Measurements from ENCODE around the gene TSHB.

The TSHB gene

DNA sequence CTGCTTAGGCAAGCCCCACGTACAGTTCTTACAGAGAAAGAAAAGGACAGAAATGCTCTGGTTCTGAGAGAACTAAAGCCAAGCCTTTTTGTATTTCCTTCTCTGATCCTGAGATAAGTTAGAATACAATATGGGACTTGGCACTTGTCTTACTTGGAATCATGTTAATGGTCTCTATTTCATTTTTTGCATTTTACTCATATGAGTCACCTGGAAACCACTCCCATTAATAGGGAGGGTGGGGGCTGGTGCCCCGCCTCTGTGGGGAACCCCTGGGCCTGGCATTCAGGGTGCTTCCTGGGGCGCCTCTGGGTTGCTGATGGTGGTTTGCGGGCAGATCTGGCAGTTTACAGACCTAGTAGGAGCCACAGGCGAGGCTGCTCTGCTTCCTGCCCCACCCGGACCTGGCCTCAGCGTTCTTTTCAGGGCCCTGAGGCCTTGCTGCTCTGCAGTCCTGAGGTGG lies 32.9 kb downstream of the TSHB start:
- no peak for DNase-seq

DNA sequence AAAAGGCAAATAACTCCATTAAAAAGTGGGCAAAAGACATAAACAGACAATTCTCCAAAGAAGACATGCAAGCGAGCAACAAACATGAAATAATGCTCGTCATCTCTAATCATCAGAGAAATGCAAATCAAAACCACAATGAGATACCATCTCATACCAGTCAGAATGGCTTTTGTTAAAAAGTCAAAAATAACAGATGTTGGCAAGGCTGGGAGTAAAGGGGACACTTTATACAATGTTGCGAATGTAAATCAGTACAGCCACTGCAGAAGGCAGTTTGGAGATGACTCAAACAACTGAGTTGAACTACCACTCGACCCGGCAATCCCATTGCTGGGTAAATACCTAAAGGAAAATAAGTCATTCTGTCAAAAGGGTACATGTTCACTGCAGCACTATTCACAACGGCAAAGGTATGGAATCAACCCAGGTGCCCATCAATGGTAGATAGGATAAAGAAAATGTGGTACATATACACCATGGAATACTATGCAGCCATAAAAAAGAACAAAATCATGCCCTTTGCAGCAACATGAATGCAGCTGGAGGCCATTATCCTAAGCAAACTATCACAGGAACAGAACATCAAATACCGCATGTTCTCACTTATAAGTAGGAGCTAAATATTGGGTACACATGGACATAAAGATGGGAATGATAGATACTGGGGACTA lies 33.7 kb downstream of the TSHB start:
- DNase-seq: no peak

DNA sequence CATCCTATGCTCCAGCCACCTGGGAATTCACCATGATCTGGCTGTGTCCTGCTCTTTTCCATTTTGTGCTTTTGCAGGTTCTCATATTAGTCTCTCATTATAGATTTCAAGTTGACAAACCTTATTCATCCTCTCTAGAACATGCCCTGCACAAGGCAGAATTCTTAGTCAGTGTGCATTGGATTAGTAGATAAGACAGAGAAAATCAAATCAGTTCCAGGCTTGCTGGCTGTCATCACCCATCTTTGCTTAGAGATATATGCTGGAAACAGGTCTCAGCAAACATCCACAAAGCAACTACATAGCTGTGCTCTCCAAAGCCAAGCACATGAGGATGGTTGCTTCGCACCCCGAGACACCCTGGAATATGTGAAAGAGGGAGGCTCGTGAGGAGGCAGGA lies 34.8 kb downstream of the TSHB start:
- DNase-seq: no peak

DNA sequence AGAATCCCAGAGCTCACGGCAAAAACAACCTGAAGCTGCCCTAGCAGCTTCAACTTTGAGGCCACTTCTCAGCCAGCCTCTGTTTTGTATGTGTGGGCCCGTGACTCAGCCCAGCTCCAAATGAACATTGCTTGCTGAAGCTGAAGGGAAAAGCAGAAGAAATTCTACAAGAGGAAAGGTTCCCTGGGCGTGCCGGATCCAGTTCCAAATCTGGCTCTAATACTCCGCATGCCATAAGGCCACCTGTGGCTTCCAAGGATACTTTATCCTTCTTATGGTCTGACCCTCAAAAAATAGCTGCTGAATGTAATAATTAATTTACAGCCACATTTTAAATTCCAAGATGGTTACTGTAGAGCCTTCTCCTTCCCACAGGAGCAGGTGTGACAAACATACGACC lies 35.4 kb downstream of the TSHB start:
- no peak for DNase-seq

DNA sequence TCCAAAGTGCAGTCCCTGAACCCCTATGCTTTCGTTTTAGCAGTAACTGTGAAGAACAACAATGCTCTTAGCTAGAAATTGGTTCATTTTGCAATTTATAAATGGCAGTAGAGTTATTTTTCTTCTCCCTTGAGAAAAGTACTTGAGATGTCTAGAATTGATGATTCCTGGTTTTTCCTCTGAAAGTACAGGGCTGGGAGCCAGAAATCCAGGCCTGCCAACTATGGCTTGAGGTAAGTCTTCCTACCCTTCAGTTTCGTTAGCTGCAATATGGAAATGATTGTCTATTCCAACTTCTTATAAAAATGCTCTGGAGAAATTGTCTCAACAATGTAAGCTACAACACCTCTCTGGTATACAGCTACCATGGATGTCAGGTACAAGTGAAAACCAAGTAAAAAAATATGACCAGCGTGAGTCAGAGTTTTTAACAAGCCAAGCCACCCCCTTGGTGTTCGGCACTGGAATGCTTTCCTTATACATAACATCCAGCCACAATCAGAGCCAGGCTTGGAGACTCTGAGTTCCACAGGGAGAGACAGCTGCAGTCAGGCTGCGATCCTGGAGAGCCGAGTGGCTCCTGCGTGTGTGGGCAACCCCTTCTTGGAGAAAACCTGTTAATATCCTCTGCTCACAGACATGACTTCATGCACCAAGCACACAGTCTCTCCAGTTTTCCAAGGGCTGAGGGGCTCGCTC lies 37.7 kb downstream of the TSHB start:
- no peak for DNase-seq

DNA sequence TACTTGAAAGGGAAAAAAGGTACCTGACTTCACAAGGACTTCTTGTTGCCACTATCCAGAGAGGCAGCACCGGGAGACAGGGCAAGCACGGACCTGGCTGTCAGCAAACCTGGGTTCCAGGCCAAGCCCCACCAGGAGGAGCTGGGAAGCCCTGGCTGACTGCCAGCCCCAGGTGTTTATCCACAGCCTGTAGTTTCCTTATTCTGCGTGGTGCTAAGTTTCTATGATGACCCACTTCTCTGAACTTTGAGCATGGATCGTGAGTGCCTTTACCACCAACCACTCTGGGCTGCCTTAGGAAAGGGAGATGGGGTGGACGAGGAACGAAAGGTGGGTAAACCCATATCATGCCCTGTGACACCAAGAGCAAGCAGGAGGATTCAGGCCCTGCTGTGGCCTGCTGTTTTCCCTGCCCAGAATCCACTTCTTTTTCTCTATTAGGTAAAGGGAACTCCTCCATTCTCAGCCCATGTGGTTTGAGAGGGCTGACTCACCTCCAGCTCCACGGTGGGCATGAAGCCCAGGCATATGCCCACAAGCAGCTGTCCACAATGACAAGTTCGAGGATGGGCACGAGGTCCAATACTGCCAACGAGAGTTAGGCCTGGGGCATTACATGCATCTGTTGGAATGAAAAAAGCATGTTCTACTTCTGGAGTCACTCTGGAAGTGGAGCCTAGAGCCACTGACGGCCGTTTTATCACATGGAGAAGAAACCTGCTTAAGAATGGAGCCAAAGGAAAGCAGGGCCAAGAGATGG lies 39.4 kb downstream of the TSHB start:
- DNase-seq: no peak

DNA sequence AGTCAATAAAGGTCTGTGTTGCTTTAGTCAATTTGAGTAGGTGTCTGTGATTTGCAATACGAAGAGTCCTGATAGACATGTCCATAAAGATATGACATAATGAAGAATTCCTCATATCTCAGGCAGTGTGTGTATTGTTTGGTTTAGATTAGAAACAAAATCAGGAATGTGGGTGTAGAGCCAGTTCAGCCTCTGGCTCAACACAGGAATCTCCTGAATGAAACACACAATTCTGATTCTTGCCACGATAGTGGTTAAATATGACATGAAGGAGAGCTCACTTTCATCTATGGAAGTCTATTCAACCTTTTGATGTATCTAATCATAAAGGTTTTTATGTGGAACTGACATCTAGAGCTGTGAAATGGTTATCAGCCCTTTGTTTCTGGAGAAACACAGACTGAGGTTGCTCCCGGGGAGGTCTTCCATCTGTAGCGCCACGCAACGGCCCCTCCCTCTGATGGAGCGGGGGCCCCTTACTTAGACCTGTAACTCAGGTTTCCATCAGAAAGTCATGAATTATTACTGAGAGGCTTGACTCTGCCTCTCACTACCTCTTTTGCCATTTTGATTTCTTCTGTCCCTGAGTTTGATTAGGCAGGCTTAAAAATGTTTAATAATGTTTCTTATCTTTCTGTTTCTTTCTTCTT lies 40.2 kb downstream of the TSHB start:
- no peak for DNase-seq

DNA sequence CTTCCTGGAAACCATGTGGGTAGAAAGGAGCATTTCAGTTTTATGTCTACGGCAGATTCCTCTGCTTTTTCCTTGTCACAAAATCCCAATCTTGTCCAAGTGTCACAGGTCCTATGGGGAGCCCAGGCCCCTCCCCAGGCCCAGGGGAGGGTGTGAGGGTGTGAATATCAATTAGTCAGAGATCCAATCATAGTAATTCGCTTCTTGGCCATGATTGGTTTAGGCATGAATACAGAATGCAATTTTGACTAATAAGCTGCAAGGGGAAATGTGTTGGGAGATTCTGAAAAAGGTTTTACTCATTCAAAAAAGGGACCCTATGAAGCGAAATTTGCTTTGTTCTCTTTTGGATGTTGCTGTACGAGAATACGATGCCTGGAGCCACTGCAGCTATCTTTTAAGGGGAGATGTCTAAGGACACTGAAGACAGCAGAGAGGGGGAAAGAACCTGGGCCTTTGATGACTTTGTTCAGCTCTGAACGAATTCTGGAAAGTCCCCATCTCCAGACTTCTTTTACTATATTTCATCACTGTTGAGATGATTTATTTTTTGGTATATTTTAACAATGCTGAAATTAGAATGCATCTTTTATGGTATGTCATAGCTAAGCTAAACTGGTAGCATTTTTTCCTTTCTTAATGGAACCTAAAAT lies 41.5 kb downstream of the TSHB start:
- DNase-seq: no peak

DNA sequence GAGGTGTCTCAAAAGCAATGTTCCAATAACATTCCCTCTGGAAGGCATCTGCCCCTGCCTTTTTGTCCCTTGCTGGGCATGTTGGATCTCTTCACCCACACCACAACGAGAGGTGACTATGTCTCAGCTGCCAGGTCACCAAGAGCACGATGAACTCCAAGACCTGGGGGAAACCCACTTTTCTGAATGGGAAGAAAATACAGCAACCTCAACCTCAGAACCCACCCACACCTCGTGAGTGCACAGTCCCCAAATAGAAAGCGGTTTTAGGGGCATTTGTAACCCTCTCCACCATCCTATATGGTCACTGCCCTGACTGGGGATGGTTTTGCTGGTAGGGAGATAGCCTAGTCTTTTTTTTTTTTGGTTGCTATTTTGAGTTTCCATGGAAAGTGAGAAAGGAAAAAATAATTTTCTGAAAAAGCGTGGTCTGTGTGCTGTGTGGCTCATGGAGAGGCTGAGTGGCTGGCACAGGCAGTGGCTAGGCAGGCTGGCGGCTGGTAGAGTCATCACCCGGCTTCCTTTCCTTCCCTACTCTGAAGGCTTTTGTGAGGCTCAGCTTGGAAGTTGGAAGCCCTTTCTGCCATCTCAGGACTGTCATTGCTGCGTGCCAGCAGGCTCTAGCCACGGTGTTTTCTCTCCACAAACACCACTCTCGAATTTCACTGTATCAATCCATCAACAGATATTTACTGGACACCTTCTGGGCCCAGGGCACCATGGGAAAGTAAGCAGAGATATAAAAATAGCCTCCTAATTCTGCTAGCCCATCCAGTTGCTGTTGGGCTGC lies 43.9 kb downstream of the TSHB start:
- DNase-seq: no peak

DNA sequence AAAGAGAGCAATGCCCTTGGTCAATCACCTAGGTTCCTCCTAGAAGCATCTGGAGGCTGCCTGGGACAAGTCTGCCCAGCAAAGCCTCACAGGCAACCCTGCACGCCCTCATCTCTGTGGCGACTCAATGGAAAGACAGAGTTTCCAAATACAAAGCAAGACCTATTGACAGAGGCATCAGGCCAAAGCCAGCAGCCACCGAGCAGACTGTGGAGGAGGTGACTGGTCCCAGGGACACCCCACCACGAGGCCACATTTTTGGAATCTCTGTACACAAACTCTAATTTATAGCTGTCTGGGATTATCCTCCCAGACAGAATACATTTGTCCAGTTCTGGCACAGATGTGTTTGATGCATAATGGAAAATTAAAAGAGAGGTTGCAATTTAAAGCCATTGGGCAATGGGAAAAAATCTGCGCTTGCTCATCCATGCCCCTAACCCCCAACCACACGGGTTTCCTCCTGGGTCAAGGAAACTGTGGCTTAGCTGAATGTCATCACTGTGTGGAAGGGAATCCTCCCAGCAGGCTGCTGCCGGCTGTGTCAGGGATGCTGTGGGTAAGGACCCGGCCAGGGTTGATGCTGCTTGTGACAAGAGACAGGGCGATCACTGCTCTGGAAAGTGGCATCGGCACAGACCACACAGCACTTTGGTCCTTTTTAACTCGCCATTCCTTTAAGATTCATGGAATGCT lies 45.4 kb downstream of the TSHB start:
- DNase-seq: no peak

DNA sequence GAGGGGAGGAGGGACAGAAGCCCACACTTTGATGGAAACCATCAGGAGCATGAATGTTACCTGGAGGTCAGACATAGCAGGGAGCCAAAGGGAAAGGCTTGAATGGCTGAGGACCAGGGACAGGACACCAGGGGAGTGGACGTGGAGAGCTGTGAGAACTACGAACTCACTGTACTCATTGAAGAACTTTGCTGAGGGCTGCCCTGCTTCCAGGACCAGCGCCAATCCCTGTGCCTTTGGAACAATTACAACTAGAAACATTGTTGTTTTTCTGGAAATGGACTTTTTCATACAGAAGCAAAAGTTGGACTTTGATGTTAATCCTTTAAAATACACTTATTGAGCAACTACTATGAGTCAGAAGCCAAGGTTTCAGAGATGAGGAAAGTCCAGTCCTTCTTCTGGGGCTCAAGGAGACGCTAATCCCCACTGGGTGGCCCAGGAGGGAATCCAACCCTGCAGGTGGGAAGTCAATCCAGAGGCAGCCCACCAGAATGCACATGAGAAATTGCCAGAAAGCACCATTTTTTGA lies 46.8 kb downstream of the TSHB start:
- no peak for DNase-seq

DNA sequence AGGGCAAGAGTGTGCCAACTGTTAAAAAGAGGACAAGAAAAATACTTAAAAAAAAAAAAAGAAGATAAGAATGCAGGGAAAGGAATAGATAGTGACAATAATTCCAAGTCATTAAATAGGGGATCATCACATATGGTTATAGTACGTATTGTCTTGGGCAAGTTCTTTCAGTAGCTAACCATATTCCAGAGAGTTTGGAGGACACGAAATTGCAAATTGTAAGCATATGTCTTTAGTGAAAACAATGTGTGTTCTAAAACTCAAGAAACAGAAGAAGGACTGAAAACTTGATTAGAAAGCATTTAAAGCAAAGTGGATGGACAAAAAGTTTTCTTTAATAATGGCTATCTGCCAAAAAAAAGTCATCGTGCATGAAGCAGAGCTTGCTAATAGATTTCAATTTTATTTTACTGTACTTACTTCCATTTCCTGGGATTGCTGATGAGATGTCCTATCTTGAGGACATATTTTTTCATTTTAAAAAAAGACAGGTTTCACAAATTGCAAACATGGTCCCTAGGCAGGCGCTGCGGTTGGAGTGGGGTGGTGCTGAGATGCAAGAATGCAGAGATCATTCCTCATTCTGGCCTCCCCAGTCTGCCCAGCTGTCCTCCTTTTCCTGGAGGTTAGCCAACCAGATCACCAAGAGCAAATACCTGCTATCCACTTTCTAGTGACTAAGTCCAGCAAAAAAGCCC lies 47.8 kb downstream of the TSHB start:
- no peak for DNase-seq

DNA sequence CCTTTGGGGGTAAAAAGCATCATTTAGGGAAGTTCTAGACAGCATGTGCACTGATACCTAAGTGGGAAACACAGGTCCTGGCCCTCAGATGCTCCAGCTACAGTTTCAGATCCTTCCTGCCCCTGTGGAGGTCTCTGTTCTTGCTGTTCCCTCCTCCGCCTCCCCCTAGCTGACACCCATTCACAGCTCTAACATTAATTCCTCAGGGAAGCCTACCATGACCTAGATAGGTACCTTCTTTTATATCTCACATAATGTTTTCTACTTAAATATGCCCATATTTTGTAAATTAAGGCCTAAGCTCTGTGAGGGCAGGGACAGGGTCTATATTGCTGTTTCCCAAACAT lies 48.3 kb downstream of the TSHB start:
- no peak for DNase-seq

DNA sequence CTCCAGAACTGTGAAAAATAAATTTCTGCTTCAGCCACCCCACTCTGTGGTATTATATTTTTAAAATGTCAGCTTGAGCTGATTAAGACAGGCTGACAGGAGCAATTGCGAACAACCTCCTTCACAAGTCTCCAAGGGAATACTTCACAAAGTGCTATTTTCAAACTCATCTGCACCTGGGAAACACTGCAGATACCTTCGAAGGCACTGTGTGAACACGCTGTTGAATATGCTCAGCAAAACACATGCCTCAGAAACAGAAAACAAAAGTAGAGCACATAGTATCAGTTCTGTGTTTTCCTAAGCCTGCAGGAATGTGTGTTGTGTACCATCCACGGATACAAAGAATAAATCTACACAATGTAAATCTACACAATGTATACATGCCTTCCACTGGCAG lies 49.1 kb downstream of the TSHB start:
- DNase-seq: no peak

DNA sequence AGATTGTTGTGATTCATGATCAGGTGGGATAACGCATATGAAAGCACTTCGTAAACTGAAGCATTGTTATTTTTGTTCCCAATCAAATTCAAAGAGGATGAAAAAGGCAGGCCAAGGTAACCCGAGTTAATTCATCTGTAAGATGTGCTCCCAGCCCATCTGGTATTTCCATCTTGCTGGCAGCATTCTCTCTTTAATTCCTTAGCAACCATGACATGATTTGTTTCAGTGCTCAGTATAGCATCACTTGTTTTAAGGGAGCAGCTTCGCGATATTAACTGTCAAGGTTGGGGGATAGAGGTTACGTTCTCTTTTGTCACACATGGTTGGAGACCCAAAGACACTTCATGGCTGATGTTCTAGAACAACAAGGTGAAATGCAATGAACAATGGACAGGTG lies 53.3 kb downstream of the TSHB start:
- no peak for DNase-seq

Data from suppressor macrophage treated with lipopolysaccharide for 4 hours (primary cell).